Measurements from ENCODE around the gene UTP18. TPM values are rescaled to one million over a fixed set of nuclear protein-coding genes. Genes with fewer than 3 reads are reported as not detected.
"Not testable (repeated sequence)": the region's sequence is repeated elsewhere in the genome, so short reads cannot be mapped to it uniquely, and the experiment has no call there.

UTP18 gene
- total RNA-seq, 1 donor from 2014 or later, result 26.4 TPM

DNA sequence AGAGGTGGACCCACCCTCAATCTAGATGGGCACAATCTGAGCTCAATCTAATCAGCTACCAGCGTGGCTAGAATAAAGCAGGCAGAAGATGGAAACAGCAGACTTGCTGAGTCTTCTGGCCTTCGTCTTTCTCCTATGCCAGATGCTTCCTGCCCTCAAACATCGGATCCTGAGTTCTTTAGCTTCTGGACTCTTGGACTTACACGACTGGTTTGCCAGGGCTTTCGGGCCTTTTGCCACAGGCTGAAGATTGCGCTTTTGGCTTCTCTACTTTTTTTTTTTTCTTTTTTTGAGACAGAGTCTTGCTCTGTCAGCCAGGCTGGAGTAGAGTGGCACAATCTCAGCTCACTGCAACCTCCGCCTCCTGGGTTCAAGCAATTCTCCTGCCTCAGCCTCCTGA is 65.1 kb downstream of the UTP18 start:
- no peak for DNase-seq (ENCODE audit: extremely low read depth, low read depth, low spot score)

DNA sequence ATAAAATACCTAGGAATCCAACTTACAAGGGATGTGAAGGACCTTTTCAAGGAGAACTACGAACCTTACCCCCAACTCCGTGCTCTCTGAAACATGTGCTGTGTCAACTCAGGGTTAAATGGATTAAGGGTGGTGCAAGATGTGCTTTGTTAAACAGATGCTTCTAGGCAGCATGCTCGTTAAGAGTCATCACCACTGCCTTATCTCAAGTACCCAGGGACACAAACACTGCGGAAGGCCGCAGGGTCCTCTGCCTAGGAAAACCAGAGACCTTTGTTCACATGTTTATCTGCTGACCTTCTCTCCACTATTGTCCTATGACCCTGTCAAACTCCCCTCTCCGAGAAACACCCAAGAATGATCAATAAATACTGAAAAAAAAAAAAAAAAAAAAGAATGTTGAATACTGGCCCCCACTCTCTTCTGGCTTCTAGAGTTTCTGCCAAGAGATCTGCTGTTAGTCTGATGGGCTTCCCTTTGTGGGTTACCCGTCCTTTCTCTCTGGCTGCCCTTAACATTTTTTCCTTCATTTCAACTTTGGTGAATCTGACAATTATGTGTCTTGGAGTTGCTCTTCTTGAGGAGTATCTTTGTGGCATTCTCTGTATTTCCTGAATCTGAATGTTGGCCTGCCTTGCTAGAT is 70.6 kb downstream of the UTP18 start:
- DNase-seq (ENCODE audit: extremely low read depth, low read depth, low spot score), result not testable (repeated sequence)

DNA sequence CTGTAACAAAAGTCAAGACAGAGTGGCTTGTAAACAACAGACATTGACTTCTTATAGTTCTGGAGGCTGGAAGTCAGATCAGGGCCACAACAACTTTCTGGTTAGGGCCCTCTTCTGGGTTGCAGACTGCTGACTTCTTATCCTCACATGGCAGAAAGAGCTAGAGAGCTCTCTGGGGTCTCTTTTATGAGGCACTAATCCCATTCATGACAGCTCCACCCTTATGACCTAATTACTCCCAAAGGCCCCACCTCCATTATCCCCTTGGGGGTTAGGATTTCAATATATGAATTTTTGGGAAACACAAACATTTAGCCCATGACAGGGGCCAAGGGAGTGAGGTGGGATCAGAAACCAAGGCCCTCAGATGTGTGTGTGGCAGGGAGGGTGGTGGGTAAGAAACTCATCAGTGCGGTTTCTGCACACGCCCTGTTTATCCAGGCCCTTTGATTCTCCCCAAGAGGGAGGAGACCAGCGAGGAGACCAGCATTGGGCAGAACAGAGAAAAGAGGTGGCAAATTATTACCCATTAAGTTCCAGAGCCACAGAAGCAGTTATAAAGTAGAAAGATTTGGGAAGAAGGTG is 74.8 kb downstream of the UTP18 start:
- no peak for DNase-seq (ENCODE audit: extremely low read depth, low read depth, low spot score)

DNA sequence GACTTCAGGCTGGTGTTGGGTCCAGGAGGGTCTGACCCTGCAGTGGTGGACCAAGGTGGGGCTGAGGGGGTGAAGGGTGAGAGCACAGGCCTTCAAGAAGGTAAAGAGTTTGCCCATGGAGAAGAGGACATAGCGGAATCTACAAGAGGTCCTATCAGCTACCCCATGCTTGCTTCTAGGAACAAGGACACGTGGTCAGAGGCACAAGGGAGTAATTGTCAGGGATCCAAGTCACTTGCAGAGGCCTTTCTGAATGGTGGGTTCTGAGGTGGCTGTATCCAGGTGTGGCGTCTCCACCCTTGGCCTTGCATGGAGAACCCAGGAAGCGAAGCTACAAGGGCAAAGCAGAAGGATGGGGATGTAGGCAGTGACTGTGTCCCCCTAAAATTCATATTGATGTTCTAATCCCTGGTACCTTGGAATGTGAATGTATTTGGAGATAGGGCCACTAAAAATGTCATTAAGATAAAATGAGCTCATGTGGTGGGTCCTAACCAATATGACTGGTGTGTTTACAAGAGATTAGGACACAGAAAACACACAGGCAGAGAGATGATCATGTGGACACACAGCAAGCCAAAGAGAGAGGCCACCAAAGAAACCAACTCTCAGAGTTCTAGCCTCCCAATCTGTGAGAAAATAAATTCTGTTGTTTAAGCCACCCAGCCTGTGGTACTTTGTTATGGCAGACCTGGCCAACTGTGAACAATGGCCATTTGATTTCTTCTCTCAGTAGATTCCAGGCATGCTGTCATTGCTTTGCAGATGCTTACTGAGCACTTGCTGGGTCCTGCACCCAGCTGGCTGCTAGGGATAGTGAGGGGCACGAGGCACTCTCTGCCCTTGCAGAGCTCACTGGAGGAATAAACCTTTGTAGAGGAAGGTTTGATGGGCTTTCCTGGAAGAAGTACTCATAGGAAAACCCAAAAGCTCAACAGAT is 75.8 kb downstream of the UTP18 start:
- no peak for DNase-seq (ENCODE audit: extremely low read depth, low read depth, low spot score)

GRCh38 chr17:51341457-51341856 is 81.1 kb downstream of the UTP18 start:
- no peak for DNase-seq (ENCODE audit: extremely low read depth, low read depth, low spot score)

DNA sequence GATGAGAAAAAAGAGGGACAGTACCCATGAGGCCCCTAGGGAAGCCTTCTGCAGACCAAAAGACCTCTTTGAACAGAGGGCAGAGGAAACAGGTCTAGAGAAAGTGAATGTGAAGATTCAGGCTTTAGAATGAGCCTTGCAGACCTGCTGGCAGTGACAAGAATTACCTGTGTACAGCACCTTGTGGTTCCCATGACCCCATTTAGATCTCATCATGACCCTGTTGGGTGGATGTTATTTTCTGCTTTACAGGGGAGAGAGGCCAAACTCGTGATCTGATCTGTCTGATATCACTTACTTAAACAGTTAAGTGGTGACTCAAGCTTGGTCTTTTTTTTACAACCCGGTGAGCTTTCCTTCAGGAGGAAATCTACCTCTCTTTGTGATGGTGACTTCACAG is 81.9 kb downstream of the UTP18 start:
- no peak for DNase-seq (ENCODE audit: extremely low read depth, low read depth, low spot score)

DNA sequence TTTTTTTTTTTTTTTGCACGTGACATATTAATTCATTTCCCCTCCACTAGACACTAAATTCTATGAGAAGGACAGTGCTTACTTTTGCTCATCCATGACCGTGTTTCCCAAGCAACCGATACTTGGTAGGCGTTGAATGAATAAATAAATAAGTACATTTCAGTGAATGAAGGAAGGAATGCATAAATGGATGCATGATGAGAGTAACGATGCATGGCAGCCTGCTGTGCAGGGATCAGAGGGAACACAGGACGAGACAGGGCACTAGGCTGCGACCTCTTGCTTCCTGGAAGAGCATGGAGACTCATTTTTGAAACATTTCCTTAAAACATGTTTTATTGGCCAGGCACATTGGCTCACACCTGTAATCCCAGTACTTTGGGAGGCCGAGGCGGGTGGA is 84.2 kb downstream of the UTP18 start:
- DNase-seq (ENCODE audit: extremely low read depth, low read depth, low spot score), result no peak

GRCh38 chr17:51346218-51346982 is 86.1 kb downstream of the UTP18 start:
- DNase-seq (ENCODE audit: extremely low read depth, low read depth, low spot score), result no peak

Other genes starting within 250 kb of the UTP18 start
- gene SPAG9, start 139.7 kb upstream of the UTP18 start, total RNA-seq, result 53.1 and 117 TPM in 2 replicates
- 127 and 150 TPM in 2 replicates for gene NME1, start 107.0 kb upstream of the UTP18 start, total RNA-seq
- gene NME2, start 94.1 kb upstream of the UTP18 start, total RNA-seq, result 537 and 803 TPM in 2 replicates
- 4.7 and 11.4 TPM in 2 replicates for gene MBTD1, start 497 bp upstream of the UTP18 start, total RNA-seq

Measured in glomerular endothelial cell (primary cell).